ENCODE measurements around the gene SLC7A5.
"Not testable (repeated sequence)": the region's sequence is repeated elsewhere in the genome, so short reads cannot be mapped to it uniquely, and the experiment has no call there.

The SLC7A5 gene

DNA sequence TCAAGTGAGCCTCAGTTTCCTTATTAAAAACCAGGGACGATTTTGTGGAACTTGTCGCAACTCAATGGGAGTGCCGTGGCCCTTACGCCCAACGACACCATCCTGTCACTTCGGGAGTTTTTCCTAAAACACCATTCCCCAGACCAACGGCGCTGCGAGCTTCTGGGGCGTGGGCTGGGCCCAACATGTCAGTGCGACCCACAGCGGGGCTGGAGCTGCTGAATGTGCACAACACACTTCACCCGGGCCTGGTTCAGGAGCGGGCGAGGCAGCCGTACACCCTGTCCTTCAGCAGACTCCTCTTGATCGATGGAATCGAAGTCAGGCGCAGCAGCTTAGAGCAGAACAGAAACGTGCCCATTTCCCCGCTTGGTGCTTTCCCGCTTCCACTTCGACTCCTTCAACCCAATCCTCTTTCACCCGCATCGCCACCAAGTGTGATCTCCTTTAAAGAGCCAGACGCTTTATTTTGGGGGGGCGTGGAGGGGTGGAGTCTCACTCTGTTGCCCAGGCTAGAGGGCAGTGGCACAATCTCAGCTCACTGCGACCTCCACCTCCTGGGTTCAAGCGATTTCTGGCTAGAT lies 13.2 kb upstream of the SLC7A5 start:
- H3K27ac ChIP-seq = no peak overlapping the region
- no peak for TF ChIP-seq CTCF (conservative IDR thresholded peaks at IDR 0.05; ENCODE audit: low read depth)
- no peak for DNase-seq (ENCODE audit: low spot score)
- CTCF ChIA-PET = no interaction called here
- POLR2A ChIA-PET (ENCODE audit: low non-redundant PET) = no interaction called here

GRCh38 chr16:87881324-87882200 lies 12.3 kb upstream of the SLC7A5 start:
- DNase-seq (ENCODE audit: low spot score) = no peak
- TF ChIP-seq CTCF (conservative IDR thresholded peaks at IDR 0.05; ENCODE audit: low read depth) = no peak
- CTCF ChIA-PET = no interaction called here
- no peak overlapping the region for H3K27ac ChIP-seq
- POLR2A ChIA-PET (ENCODE audit: low non-redundant PET) = no interaction called here

GRCh38 chr16:87880117-87880696 lies 10.9 kb upstream of the SLC7A5 start:
- POLR2A ChIA-PET (ENCODE audit: low non-redundant PET) = no interaction called here
- CTCF ChIA-PET = interaction anchor here (0.6 kb wide), 1 partner anchor 1489 kb away, joined by 3 read pairs; no protein-coding TSS in a partner anchor
- no peak for TF ChIP-seq CTCF (conservative IDR thresholded peaks at IDR 0.05; ENCODE audit: low read depth)
- no peak for DNase-seq (ENCODE audit: low spot score)
- no peak overlapping the region for H3K27ac ChIP-seq

DNA sequence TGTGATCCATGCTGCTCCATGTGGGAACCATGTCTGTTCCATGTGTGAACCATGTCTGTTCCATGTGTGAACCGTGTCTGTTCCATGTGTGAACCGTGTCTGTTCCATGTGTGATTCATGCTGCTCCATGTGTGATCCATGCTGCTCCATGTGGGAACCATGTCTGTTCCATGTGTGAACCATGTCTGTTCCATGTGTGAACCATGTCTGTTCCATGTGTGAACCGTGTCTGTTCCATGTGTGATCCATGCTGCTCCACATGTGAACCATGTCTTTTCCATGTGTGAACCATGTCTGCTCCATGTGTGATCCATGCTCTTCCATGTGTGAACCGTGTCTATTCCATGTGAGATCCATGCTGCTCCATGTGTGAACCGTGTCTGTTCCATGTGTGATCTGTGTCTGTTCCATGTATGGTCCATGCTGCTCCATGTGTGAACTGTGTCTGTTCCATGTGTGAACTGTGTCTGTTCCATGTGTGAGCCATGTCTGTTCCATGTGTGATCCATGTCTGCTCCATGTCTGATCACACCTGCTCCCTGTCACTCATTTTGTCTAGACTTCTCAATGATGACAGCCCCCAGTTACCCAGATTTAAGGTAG lies 10.2 kb upstream of the SLC7A5 start:
- POLR2A ChIA-PET (ENCODE audit: low non-redundant PET); H3K27ac ChIP-seq; DNase-seq (ENCODE audit: low spot score): not testable (repeated sequence)
- CTCF ChIA-PET = interaction anchor here (0.6 kb wide), 1 partner anchor 1490 kb away, joined by 3 read pairs; no protein-coding TSS in a partner anchor

GRCh38 chr16:87878704-87879103 lies 9.4 kb upstream of the SLC7A5 start:
- no peak for TF ChIP-seq CTCF (conservative IDR thresholded peaks at IDR 0.05; ENCODE audit: low read depth)
- no peak overlapping the region for H3K27ac ChIP-seq
- CTCF ChIA-PET = no interaction called here
- no peak for DNase-seq (ENCODE audit: low spot score)
- POLR2A ChIA-PET (ENCODE audit: low non-redundant PET) = no interaction called here

DNA sequence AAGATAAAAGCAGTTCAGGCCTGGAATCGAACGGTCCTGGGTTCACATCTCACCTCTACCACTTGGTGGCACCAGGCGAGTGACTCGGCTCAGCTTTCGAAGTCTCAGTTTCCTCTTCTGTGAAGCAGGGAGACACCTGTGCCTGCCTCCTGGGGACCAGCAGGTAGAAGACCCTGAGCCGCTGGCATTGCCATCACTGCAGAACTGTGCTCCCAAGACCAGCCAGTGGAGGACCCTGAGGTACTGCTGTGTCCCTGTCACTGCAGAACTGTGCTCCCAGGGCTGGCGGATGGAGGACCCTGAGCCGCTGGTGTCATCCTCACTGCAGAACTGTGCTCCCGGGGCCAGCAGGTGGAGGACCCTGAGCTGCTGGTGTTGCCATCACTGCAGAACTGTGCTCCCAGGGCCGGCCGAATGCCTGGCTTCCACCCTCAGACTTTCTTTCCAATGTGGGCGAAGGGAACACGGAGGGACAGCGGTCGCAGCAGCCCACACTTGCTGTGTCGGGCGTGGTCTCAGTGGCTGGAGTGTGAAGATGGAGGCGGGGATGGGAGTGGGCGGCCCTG lies 8.7 kb upstream of the SLC7A5 start:
- no peak overlapping the region for H3K27ac ChIP-seq
- ChIA-PET POLR2A (ENCODE audit: low non-redundant PET) (no interaction called here), CTCF (no interaction called here)
- no peak for DNase-seq (ENCODE audit: low spot score)
- no peak for TF ChIP-seq CTCF (conservative IDR thresholded peaks at IDR 0.05; ENCODE audit: low read depth)
